Nephron (organoid): Measurements from ENCODE around the gene UBE2L5.

ENCODE experiments used
- H3K27ac Mint-ChIP-seq, 3 experiments: 2 replicates each; pipeline ENCODE4 v1.8.0; 2020; ENCODE audit warnings: mixed read lengths in 3 of 3, mild to moderate bottlenecking in 2 of 3, moderate library complexity in 1 of 3
- H3K27me3 Mint-ChIP-seq: 2 replicates; pipeline ENCODE4 v1.8.0; 2021; ENCODE audit warnings: low read depth, mild to moderate bottlenecking, moderate library complexity, mixed read lengths
- H3K36me3 Mint-ChIP-seq: 2 replicates; pipeline ENCODE4 v1.8.0; 2020; ENCODE audit warnings: low read depth, mixed read lengths
- H3K4me1 Mint-ChIP-seq: 2 replicates; pipeline ENCODE4 v1.8.0; 2020; ENCODE audit warnings: mixed read lengths
- H3K4me3 Mint-ChIP-seq, 3 experiments: 2 replicates each; pipeline ENCODE4 v1.8.0; 2020; ENCODE audit warnings: mild to moderate bottlenecking in 3 of 3, mixed read lengths in 3 of 3, moderate library complexity in 2 of 3
- H3K9me3 Mint-ChIP-seq: 2 replicates; pipeline ENCODE4 v1.8.0; 2020; ENCODE audit warnings: mixed read lengths
- TF ChIP-seq, protein P1 (sequence below), 3 experiments: fragments of 200-600 bp; sonication (generic); IDR thresholded peaks; one replicate each; pipeline ENCODE4 v1.5.0; 2021; ENCODE audit warnings: antibody characterized with exemption in 3 of 3; ENCODE audit not compliant: unreplicated experiment in 3 of 3

UBE2L5 gene

DNA sequence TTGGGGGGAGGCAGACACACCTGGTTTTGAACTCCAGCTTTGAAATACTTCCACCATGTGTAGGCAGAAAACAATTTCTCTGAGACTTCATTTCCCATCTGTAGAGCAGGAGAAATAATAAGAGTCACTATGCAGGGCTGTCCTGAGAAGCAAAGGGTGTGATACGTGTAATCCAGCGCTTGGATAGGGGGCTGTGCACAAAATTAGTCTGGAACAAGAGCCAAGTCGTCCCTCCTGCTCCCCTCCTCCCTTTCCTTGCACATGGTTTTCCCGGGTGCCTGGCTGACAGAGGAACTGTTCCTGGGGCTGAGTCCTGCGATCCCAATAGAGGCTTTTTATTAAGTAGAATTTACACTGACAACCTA lies 29.6 kb upstream of the UBE2L5 start:
- H3K4me3 Mint-ChIP-seq: peak overlapping the region in 2 of 3 experiments; percentile 24 to 27
- peak overlapping the region in 2 of 3 experiments; percentile 65 to 68 for H3K27ac Mint-ChIP-seq
- H3K27me3 Mint-ChIP-seq: peaks cover 8% of the 10 kb centered on the region
- TF ChIP-seq, protein P1, sequence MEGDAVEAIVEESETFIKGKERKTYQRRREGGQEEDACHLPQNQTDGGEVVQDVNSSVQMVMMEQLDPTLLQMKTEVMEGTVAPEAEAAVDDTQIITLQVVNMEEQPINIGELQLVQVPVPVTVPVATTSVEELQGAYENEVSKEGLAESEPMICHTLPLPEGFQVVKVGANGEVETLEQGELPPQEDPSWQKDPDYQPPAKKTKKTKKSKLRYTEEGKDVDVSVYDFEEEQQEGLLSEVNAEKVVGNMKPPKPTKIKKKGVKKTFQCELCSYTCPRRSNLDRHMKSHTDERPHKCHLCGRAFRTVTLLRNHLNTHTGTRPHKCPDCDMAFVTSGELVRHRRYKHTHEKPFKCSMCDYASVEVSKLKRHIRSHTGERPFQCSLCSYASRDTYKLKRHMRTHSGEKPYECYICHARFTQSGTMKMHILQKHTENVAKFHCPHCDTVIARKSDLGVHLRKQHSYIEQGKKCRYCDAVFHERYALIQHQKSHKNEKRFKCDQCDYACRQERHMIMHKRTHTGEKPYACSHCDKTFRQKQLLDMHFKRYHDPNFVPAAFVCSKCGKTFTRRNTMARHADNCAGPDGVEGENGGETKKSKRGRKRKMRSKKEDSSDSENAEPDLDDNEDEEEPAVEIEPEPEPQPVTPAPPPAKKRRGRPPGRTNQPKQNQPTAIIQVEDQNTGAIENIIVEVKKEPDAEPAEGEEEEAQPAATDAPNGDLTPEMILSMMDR (IDR thresholded peaks at IDR 0.05; ENCODE audit: unreplicated experiment in 3 of 3): no peak
- H3K4me1 Mint-ChIP-seq: peaks cover 37% of the 10 kb centered on the region
- no peaks in the 10 kb centered on the region for H3K9me3 Mint-ChIP-seq
- H3K36me3 Mint-ChIP-seq: no peaks in the 10 kb centered on the region

DNA sequence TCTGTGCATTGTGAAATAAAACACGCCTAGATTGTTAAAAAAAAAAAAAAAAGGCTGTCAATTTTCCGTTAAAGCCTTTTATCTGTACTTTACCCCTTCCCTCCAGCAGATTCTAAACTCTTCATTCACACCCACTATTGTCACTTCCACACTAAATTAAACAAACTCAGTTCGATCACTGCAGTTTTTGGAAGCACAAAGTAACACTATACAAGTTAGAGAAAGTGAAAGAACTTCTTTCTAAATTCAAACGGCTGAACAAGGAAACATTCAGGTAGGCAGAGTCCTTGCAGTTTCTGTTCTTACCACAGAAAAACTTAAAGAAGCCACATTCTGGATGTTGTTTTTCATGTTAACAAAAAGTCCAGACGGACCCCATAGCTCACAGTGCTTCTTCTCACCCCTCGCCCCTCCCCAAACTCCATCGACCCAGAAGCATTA lies 27.5 kb upstream of the UBE2L5 start:
- Mint-ChIP-seq H3K27ac (peak overlapping the region; percentile 96 to 99 (median 99)), H3K9me3 (no peaks in the 10 kb centered on the region), H3K27me3 (peaks cover 13% of the 10 kb centered on the region), H3K4me3 (peak overlapping the region; percentile 87 to 93 (median 88)), H3K4me1 (peaks cover 25% of the 10 kb centered on the region), H3K36me3 (no peaks in the 10 kb centered on the region)
- TF ChIP-seq, protein P1 (IDR thresholded peaks at IDR 0.05; ENCODE audit: unreplicated experiment in 3 of 3): no peak

DNA sequence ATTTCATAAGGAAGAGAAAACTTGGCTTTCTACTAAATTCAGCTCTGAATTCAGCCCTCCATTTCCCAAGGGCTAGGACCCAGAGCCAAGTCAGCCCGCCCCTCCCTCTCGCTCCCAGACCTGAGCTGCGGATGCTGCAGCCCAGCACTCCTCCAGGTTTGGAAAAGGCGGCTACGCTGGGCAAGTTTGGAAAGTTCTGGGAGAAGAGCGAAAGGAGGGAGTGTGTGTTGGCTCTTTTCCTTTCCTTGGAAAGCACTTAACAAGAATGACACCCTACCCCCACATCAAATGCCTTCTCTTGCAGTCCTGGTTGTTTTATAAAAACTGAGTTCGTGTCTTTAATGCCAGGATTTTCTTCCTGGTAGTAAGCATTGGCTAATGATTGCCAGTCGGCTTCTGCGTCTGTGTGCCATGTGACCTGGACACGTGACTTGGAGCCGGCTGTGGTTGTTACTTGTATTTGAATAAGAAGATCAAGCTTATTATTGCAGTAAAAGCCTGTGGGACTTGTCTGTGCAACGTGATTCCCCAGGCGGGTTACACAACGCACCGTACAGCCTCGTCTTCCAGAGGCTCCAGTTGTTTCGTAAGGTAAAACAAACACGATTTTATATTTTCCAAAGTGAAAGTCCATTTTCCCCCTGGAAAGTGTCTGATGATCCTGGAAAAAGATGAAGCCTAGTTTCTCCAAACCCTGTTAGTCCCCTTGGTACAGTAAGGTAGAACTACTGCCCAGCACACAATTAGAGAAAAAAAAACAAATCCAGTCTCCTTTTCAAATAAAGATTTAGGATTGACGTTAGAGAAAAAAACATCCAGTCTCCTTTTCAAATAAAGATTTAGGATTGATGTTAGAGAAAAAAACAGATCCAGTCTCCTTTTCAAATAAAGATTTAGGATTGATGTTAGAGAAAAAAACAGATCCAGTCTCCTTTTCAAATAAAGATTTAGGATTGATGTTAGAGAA lies 26.8 kb upstream of the UBE2L5 start:
- Mint-ChIP-seq H3K4me1 (peaks cover 23% of the 10 kb centered on the region), H3K27ac (peak overlapping the region; percentile 96 to 99 (median 99)), H3K36me3 (no peaks in the 10 kb centered on the region), H3K27me3 (peaks cover 13% of the 10 kb centered on the region), H3K9me3 (no peaks in the 10 kb centered on the region), H3K4me3 (peak overlapping the region; percentile 87 to 93 (median 88))
- TF ChIP-seq, protein P1 (IDR thresholded peaks at IDR 0.05; ENCODE audit: unreplicated experiment in 3 of 3): no peak

DNA sequence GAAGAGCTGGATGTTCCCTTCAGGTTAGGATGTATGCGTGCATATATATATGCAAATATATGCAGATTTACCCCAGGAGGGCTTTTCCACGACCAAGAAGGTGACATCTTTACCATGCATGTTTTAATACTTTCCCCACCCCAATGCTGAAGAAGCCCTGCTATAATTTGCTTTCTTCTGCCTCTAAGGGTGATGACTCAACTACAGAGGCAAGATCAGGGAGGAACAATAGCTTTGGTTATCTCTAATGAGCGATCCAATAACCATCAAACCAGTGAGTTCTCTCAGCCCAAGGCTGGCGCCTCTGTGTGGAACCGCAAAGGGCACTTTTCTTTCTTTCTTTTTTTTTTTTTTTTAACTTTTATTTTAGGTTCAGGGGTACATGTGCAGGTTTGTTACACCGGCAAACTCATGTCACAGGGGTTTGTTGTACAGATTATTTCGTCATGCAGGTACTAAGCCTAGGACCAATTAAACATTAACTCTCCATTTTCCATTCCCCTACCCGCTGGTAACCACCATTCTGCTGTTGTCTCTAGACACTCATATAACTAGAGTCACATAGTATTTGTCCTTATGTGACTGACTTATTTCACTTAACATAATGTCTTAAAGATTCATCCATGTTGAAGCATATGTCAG lies 25.7 kb upstream of the UBE2L5 start:
- H3K9me3 Mint-ChIP-seq: no peaks in the 10 kb centered on the region
- H3K4me1 Mint-ChIP-seq: peaks cover 23% of the 10 kb centered on the region
- H3K4me3 Mint-ChIP-seq: peak overlapping the region in 1 of 3 experiments; percentile 57
- peak overlapping the region; percentile 49 to 96 (median 65) for H3K27ac Mint-ChIP-seq
- TF ChIP-seq, protein P1 (IDR thresholded peaks at IDR 0.05; ENCODE audit: unreplicated experiment in 3 of 3): no peak
- peaks cover 18% of the 10 kb centered on the region for H3K27me3 Mint-ChIP-seq
- no peaks in the 10 kb centered on the region for H3K36me3 Mint-ChIP-seq

DNA sequence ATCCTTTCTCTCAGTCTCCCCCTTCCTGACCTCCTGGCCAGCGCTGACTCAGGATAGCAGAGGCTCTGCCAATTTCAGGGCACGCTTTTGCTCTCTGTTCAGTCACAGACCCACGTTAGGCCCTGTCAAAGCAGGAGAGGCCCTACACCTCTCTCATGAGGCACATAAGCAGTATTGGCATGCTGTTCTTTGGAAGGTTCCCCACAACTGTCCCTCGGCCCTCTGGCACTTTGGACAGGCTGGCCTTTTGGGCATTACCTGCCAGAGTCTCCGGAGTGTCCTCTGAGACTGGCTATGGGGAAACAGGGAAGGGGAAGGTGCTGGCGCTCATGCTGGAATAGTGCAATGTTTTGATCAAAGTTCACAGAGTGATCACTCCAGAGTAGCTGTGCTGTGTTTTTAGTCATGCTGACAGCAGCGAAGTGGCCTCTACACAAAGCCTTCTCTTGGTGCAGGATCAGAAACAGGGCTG lies 23.7 kb upstream of the UBE2L5 start:
- no peak overlapping the region for H3K4me3 Mint-ChIP-seq
- peaks cover 10% of the 10 kb centered on the region for H3K27me3 Mint-ChIP-seq
- no peaks in the 10 kb centered on the region for H3K36me3 Mint-ChIP-seq

More for the DNA sequence above, 23.7 kb upstream of the UBE2L5 start:
- TF ChIP-seq, protein P1 (IDR thresholded peaks at IDR 0.05; ENCODE audit: unreplicated experiment in 3 of 3): no peak
- Mint-ChIP-seq H3K4me1 (peaks cover 26% of the 10 kb centered on the region), H3K27ac (peak overlapping the region in 1 of 3 experiments; percentile 85), H3K9me3 (no peaks in the 10 kb centered on the region)
